ENCODE results near the gene SMCO2. TPM values are rescaled to one million over a fixed set of nuclear protein-coding genes. Genes with fewer than 3 reads are reported as not detected.

The SMCO2 gene
- total RNA-seq, 1 donor from 2014 or later: 0.47 TPM

- no peaks in the 10 kb centered on the region for H3K36me3 ChIP-seq
- ATAC-seq: peak in 1 of 2 donors; percentile 51
Observed at GRCh38 chr12:27530157-27530922, 83.8 kb downstream of the SMCO2 start.

DNA sequence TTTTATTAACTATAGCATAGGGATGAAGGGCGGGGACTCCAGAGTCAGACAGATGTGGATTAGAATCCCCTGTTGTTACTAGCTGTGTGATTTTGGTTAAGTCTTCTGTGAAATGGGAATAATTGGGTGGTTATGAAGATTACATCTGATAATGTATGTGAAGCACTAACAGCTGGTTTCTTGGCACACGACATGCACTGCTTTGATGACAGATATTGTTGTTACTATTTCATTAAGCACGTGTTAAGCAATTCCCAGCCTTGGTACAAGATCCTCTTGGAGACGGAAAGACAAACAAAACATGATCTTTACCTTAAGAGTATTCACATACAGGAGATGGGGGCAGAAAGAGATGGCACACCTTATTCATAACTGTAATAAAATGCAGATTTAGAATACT lies 85.4 kb downstream of the SMCO2 start:
- no peaks in the 10 kb centered on the region for H3K36me3 ChIP-seq
- H3K4me1 ChIP-seq: peaks cover 27% of the 10 kb centered on the region
- H3K27ac ChIP-seq: no peak overlapping the region
- H3K4me3 ChIP-seq: no peak overlapping the region
- TF ChIP-seq, protein P1, sequence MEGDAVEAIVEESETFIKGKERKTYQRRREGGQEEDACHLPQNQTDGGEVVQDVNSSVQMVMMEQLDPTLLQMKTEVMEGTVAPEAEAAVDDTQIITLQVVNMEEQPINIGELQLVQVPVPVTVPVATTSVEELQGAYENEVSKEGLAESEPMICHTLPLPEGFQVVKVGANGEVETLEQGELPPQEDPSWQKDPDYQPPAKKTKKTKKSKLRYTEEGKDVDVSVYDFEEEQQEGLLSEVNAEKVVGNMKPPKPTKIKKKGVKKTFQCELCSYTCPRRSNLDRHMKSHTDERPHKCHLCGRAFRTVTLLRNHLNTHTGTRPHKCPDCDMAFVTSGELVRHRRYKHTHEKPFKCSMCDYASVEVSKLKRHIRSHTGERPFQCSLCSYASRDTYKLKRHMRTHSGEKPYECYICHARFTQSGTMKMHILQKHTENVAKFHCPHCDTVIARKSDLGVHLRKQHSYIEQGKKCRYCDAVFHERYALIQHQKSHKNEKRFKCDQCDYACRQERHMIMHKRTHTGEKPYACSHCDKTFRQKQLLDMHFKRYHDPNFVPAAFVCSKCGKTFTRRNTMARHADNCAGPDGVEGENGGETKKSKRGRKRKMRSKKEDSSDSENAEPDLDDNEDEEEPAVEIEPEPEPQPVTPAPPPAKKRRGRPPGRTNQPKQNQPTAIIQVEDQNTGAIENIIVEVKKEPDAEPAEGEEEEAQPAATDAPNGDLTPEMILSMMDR (IDR thresholded peaks at IDR 0.05): no peak
- H3K9me3 ChIP-seq: no peaks in the 10 kb centered on the region
- intact Hi-C loops (cut with DNase I): no loop called here
- DNase-seq: no peak
- ATAC-seq: no peak
- no peaks in the 10 kb centered on the region for H3K27me3 ChIP-seq (ENCODE audit: low read depth)

More at GRCh38 chr12:27530157-27530922, 83.8 kb downstream of the SMCO2 start:
- TF ChIP-seq, protein P1 (IDR thresholded peaks at IDR 0.05): no peak
- no peak for DNase-seq
- Histone ChIP-seq H3K27ac (no peak overlapping the region), H3K4me1 (peaks cover 32% of the 10 kb centered on the region), H3K4me3 (no peak overlapping the region), H3K9me3 (no peaks in the 10 kb centered on the region), H3K27me3 (ENCODE audit: low read depth) (no peaks in the 10 kb centered on the region)
- intact Hi-C loops (cut with DNase I): no loop called here

DNA sequence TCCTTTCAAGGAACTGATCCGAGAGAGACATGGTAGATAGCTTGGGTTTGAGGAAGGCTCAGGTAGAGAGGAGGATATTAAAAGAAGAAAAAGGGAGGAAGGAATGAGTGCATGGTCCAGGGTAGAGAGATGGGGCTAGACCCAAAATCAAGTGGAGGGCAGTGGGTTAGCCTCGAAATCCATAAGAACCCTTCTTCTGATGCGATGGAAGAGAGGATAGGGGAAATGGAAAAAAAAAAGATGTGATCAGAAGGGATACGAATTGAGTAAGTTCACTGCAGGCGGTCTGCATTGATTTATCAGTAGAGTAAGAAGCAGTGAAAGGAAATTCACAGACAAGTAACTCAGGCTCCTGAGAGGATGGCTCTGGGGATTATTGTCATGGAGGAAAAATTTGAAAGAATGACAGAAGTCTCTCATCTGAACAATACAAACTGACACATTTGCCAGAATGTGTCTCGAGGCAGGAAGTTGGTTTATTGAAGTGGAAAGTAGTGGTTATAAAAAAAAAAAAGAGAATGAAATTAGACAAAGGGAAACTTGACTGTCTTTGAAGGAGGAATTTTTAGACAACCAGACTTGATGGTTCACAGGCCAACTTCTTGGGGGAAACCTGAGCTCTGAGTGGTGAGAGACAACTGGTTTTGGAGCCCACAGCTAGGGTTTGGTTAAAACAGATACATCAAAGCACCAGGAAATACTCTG lies 87.7 kb downstream of the SMCO2 start:
- Histone ChIP-seq H3K36me3 (no peaks in the 10 kb centered on the region), H3K4me3 (no peak overlapping the region), H3K9me3 (no peaks in the 10 kb centered on the region), H3K27ac (no peak overlapping the region), H3K27me3 (ENCODE audit: low read depth) (no peaks in the 10 kb centered on the region), H3K4me1 (peaks cover 41% of the 10 kb centered on the region)
- TF ChIP-seq, protein P1 (IDR thresholded peaks at IDR 0.05): no peak
- ATAC-seq: no peak
- DNase-seq: no peak
- intact Hi-C loops (cut with DNase I): no loop called here

DNA sequence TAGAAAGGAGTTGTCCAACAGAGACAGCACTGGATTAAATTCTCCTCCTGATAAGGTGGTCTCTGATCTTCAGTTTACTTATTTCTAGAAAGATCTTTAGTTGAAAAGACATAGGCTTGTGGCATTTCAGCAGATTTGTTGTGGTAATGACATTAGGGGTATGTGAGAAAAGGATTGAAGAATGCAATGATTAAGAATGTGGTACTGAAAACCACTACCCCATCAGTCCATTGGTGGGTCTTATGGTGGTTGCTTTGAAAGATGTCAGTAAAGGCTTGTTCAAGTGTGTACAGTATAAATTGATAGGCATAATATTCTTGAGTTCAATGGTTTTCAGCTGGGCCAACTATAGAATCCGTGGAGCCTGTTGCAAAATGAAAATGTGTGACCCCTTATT lies 88.2 kb downstream of the SMCO2 start:
- Histone ChIP-seq H3K4me1 (peaks cover 45% of the 10 kb centered on the region), H3K27me3 (ENCODE audit: low read depth) (no peaks in the 10 kb centered on the region), H3K36me3 (no peaks in the 10 kb centered on the region), H3K4me3 (no peak overlapping the region), H3K27ac (no peak overlapping the region), H3K9me3 (no peaks in the 10 kb centered on the region)
- ATAC-seq (no peak), DNase-seq (no peak)
- TF ChIP-seq, protein P1 (IDR thresholded peaks at IDR 0.05): no peak
- intact Hi-C loops (cut with DNase I): no loop called here

DNA sequence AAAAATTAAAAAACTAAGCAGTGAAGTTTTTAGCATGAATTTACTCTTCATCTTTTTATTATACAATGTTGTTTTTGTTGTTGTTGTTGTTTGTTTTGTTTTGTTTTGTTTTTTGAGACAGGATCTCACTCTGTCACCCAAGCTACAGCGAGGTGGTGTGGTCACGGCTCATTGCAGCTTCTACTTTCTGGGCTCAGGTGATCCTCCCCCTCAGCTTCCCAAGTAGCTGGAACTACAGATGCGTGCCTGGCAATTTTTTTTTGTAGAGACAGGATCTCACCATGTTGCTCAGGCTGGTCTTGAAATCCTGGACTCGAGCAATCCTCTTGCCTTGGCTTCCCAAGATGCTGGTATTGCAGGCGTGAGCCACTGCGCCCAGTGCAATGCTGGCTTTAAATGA lies 88.8 kb downstream of the SMCO2 start:
- no peak for DNase-seq
- Histone ChIP-seq H3K27me3 (ENCODE audit: low read depth) (no peaks in the 10 kb centered on the region), H3K9me3 (no peaks in the 10 kb centered on the region), H3K27ac (no peak overlapping the region), H3K36me3 (no peaks in the 10 kb centered on the region), H3K4me3 (no peak overlapping the region), H3K4me1 (peaks cover 45% of the 10 kb centered on the region)
- no peak for ATAC-seq
- intact Hi-C loops (cut with DNase I): no loop called here
- TF ChIP-seq, protein P1 (IDR thresholded peaks at IDR 0.05): no peak

Data from lower lobe of right lung (tissue), 2 donors.